K562 (cell line): ENCODE results near the gene CTRB2. TPM values are rescaled to one million over a fixed set of nuclear protein-coding genes. Genes with fewer than 3 reads are reported as not detected.

ENCODE experiments used
- ATAC-seq: fragments of 200-7000 bp; cut with Tn5 transposase; 3 replicates; pipeline ENCODE4 v1.9.1; 2020; ENCODE audit warnings: moderate library complexity
- BruUV-seq: library from RNA; stranded (reverse); fragments of 400-500 nt; replicated peaks from 2 replicates; lab custom pipeline; 2021; lab: Mats Ljungman, UMichigan
- CTCF ChIA-PET: fragments of 300-600 bp; formaldehyde crosslinking; extraction: SDS; loops from one replicate; lab custom pipeline; 2021; ENCODE audit warnings: low intra/inter-chr PET ratio; lab: Yijun Ruan, JAX
- POLR2A ChIA-PET: fragments of 300-600, 350-650 bp; sonication (Branson Sonifier 250); formaldehyde crosslinking; extraction: SDS; loops from one replicate; lab custom pipeline; 2021; ENCODE audit warnings: antibody characterized with exemption, inconsistent platforms; lab: Yijun Ruan, JAX
- DNase-seq, 4 experiments: peaks; one replicate each; pipeline versions ENCODE4 v3.0.0 to v3.0.0-alpha.2; 2011 to 2018; ENCODE audit warnings: low spot score in 3 of 4, mixed read lengths in 3 of 4; ENCODE audit errors: extremely low read depth in 1 of 4
- FAIRE-seq: peaks from 2 replicates; lab custom pipeline; 2011; peaks lifted over from hg19 to GRCh38; lab: Jason Lieb, UNC
- H2AFZ ChIP-seq: 2 replicates; pipeline ENCODE4 v1.6.0; 2011; ENCODE audit warnings: low read depth, low read length, control low read depth, inconsistent platforms
- H3K27ac ChIP-seq: fragments of 200-600 bp; 3 replicates; pipeline ENCODE4 v1.8.0; 2011; ENCODE audit warnings: low read depth, mild to moderate bottlenecking, control low read depth, inconsistent platforms, low read length, moderate library complexity, mixed read lengths; ENCODE audit errors: extremely low read depth
- H3K27me3 ChIP-seq, 2 experiments: fragments of 300-600 bp in 1 of 2; 2 replicates in 1 of 2; 3 replicates in 1 of 2; pipeline versions ENCODE4 v1.6.0 to v1.8.0; 2011; ENCODE audit warnings: inconsistent platforms in 2 of 2, low read length in 2 of 2, mild to moderate bottlenecking in 1 of 2, mixed read lengths in 1 of 2, moderate library complexity in 1 of 2; ENCODE audit not compliant: control insufficient read depth in 2 of 2, insufficient read depth in 2 of 2
- H3K36me3 ChIP-seq: fragments of 300-600 bp; 3 replicates; pipeline ENCODE4 v1.8.0; 2011; ENCODE audit warnings: mild to moderate bottlenecking, low read length, inconsistent platforms; ENCODE audit not compliant: control insufficient read depth, insufficient read depth
- H3K4me1 ChIP-seq, 2 experiments: fragments of 200-600 bp in 1 of 2; replicated peaks in 1 of 2; 2 replicates in 1 of 2; 3 replicates in 1 of 2; pipeline versions ENCODE4 v1.5.1 to v1.8.0; 2011; ENCODE audit warnings: inconsistent platforms in 2 of 2, low read length in 2 of 2, mild to moderate bottlenecking in 1 of 2, mixed read lengths in 1 of 2, moderate library complexity in 1 of 2; ENCODE audit not compliant: control insufficient read depth in 2 of 2, insufficient read depth in 2 of 2
- H3K4me2 ChIP-seq: 2 replicates; pipeline ENCODE4 v1.6.1; 2011; ENCODE audit warnings: low read length, control low read depth, inconsistent platforms, mixed read lengths; ENCODE audit not compliant: insufficient read depth
- H3K4me3 ChIP-seq: fragments of 200-600 bp; sonication (generic), shearing (Covaris generic); 2 replicates; pipeline ENCODE4 v1.5.1; 2016; ENCODE audit warnings: control low read depth, inconsistent platforms
- H3K79me2 ChIP-seq: fragments of 200-600 bp; 3 replicates; pipeline ENCODE4 v1.8.0; 2011; ENCODE audit warnings: low read length, inconsistent platforms; ENCODE audit not compliant: control insufficient read depth, insufficient read depth
- H3K9ac ChIP-seq, 2 experiments: 2 replicates each; pipeline versions ENCODE4 v1.6.0 to v1.6.1; 2011; ENCODE audit warnings: low read depth in 2 of 2, low read length in 2 of 2, control low read depth in 1 of 2, inconsistent platforms in 1 of 2, mild to moderate bottlenecking in 1 of 2, mixed read lengths in 1 of 2; ENCODE audit not compliant: insufficient read depth in 1 of 2
- H3K9me1 ChIP-seq: one replicate; pipeline ENCODE4 v1.6.0; 2011; ENCODE audit warnings: inconsistent platforms, mild to moderate bottlenecking, low read length, moderate library complexity; ENCODE audit not compliant: control insufficient read depth, insufficient read depth
- H3K9me3 ChIP-seq: replicated peaks from 2 replicates; pipeline ENCODE4 v1.5.1; 2011; ENCODE audit warnings: low read depth, low read length, inconsistent platforms; ENCODE audit not compliant: control insufficient read depth, insufficient read depth
- H4K20me1 ChIP-seq: replicated peaks from 2 replicates; pipeline ENCODE4 v1.6.1; 2011; ENCODE audit warnings: low read length, inconsistent platforms, mixed read lengths; ENCODE audit not compliant: control insufficient read depth, insufficient read depth
- HMG20B ChIP-seq: fragments of 250-450 bp; sonication (Bioruptor Pico); IDR thresholded peaks from 2 replicates; pipeline ENCODE4 v1.5.0; 2021; ENCODE audit warnings: mild to moderate bottlenecking
- NRF1 ChIP-seq, 2 experiments: fragments of 450-650 bp; IDR thresholded peaks in 1 of 2; conservative IDR thresholded peaks in 1 of 2; 2 replicates each; pipeline ENCODE4 v1.6.1; 2014; ENCODE audit warnings: mild to moderate bottlenecking in 2 of 2
- RAD21 ChIP-seq, 2 experiments: fragments of 250-450 bp in 1 of 2; fragments of 450-650 bp in 1 of 2; sonication (Bioruptor Pico) in 1 of 2; formaldehyde crosslinking in 1 of 2; IDR thresholded peaks in 1 of 2; conservative IDR thresholded peaks in 1 of 2; 2 replicates each; pipeline versions ENCODE4 v1.4.0 to v1.8.0; 2020 to 2022; ENCODE audit warnings: mild to moderate bottlenecking in 2 of 2, moderate library complexity in 1 of 2
- RBFOX2 ChIP-seq: fragments of 200-400 bp; formaldehyde crosslinking; IDR thresholded peaks from 2 replicates; pipeline ENCODE4 v1.6.1; 2017; ENCODE audit warnings: low read depth, mild to moderate bottlenecking, low read length, moderate library complexity
- RHOXF2B ChIP-seq: fragments of 250-450 bp; sonication (Bioruptor Pico); conservative IDR thresholded peaks from 2 replicates; pipeline ENCODE4 v1.5.1; 2021
- SMARCA5 ChIP-seq: fragments of 450-650 bp; IDR thresholded peaks from 2 replicates; pipeline ENCODE4 v1.6.1; 2016
- TEAD4 ChIP-seq, 2 experiments: sonication (generic) in 1 of 2; formaldehyde crosslinking in 1 of 2; IDR thresholded peaks; 2 replicates each; pipeline versions ENCODE4 v1.6.1 to v1.8.0; 2012 to 2022; ENCODE audit warnings: borderline replicate concordance in 1 of 2, inconsistent platforms in 1 of 2, low read length in 1 of 2, mild to moderate bottlenecking in 1 of 2, missing genetic modification reagents in 1 of 2
- TFE3 ChIP-seq: fragments of 450-650 bp; formaldehyde crosslinking; IDR thresholded peaks from 2 replicates; pipeline ENCODE4 v1.4.0; 2020; ENCODE audit warnings: mild to moderate bottlenecking, mixed read lengths
- XRCC5 ChIP-seq: fragments of 200-400 bp; formaldehyde crosslinking; IDR thresholded peaks from 2 replicates; pipeline ENCODE4 v1.6.1; 2017; ENCODE audit warnings: low read depth, mild to moderate bottlenecking, low read length
- ZBTB8A ChIP-seq: fragments of 450-650 bp; IDR thresholded peaks from 2 replicates; pipeline ENCODE4 v1.6.1; 2018; ENCODE audit warnings: mild to moderate bottlenecking, moderate library complexity; ENCODE audit not compliant: partially characterized antibody
- ZFX ChIP-seq: sonication (generic); formaldehyde crosslinking; IDR thresholded peaks from 2 replicates; pipeline ENCODE4 v1.8.0; 2022; ENCODE audit warnings: mild to moderate bottlenecking, missing genetic modification reagents, moderate library complexity
- ZNF592 ChIP-seq: fragments of 450-650 bp; IDR thresholded peaks from 2 replicates; pipeline ENCODE4 v1.6.1; 2017; ENCODE audit warnings: antibody characterized with exemption, mild to moderate bottlenecking
- ZNF75A ChIP-seq: fragments of 450-650 bp; formaldehyde crosslinking; IDR thresholded peaks from 2 replicates; pipeline ENCODE4 v1.4.0; 2020; ENCODE audit warnings: mild to moderate bottlenecking
- WGBS: fragments of 100-300 bp; shearing (Covaris generic); methylation state at CpG from one replicate; pipeline ENCODE4 v1.1.6; 2016; ENCODE audit warnings: low coverage, mixed read lengths; ENCODE audit not compliant: insufficient coverage; ENCODE audit errors: missing lambda C conversion rate; 5-methylcytosine and 5-hydroxymethylcytosine counted together
- in situ Hi-C: fragments of 300-500 bp; cut with MboI; formaldehyde crosslinking; loops from 4 replicates; pipeline ENCODE4 v1.15.0; 2018; ENCODE audit warnings: inconsistent platforms, mixed read lengths
- intact Hi-C: fragments of 100-400 bp; cut with micrococcal nuclease; formaldehyde crosslinking; loops from 2 replicates; pipeline ENCODE4 v1.14.2; 2022
- polyA plus RNA-seq, 8 experiments: library from polyadenylated mRNA; depleted of rRNA in 4 of 8; stranded (reverse) in 5 of 8; unstranded in 3 of 8; fragments of >200 nt; fragmentation: Nextera tagmentation in 2 of 8; fragmentation: Illumina TruSeq in 1 of 8; extraction: Ambion mirVana in 2 of 8; extraction: Trizol in 1 of 8; gene quantifications; 2 replicates each; pipeline versions ENCODE4 v1.2.1 to v1.2.3, GENCODE V29; 2011 to 2014; ENCODE audit warnings: inconsistent platforms in 1 of 8, missing spikeins in 1 of 8
- total RNA-seq, 7 experiments: library from RNA; depleted of rRNA in 6 of 7; stranded (reverse); fragments of >200 nt in 6 of 7; fragmentation: Illumina TruSeq in 2 of 7; extraction: Trizol in 2 of 7; gene quantifications; 2 replicates each; pipeline versions ENCODE4 v1.2.1 to v1.2.3, GENCODE V29; 2011 to 2021; ENCODE audit warnings: low replicate concordance in 1 of 7

The CTRB2 gene
- total and polyA plus RNA-seq, 9 of the 15 experiments (the other 6 are each of a cell fraction or from before 2014, with no cell fraction given), result 5.1 TPM; not detected in 8

GRCh38 chr16:75237398-75238131 is 30.6 kb upstream of the CTRB2 start (continued):
- TF ChIP-seq HMG20B (CRISPR knock-in tag), result no peak
- no peak for TF ChIP-seq RAD21 (CRISPR knock-in tag; conservative IDR thresholded peaks at IDR 0.05 in 1 of 2, IDR thresholded peaks at IDR 0.05 in 1 of 2)

- intact Hi-C loops (no loop called here), in situ Hi-C loops (no loop called here)
- peaks cover 9% of the 10 kb centered on the region for H3K9me1 ChIP-seq
- H3K79me2 ChIP-seq, result no peaks in the 10 kb centered on the region
- peaks cover 0 to 66% of the 10 kb centered on the region in 2 experiments; a peak in 3 of 5 replicates for H3K4me1 ChIP-seq
- no peak overlapping the region for H3K4me2 ChIP-seq
- CTCF ChIA-PET, result interaction anchor here (0.5 kb wide), 1 partner anchor 250 kb away, joined by 3 read pairs; no protein-coding TSS in a partner anchor
- WGBS, result 89% methylated on average over 16 of the region's 28 CpGs
- H2AFZ ChIP-seq, result no peak overlapping the region
- peak overlapping the region in 1 of 2 experiments; percentile 17; a peak in 1 of 4 replicates for H3K9ac ChIP-seq
- peaks cover 49% of the 10 kb centered on the region; the same call in 2 of the 3 replicates for H3K36me3 ChIP-seq
- no peak overlapping the region for H3K27ac ChIP-seq
- no peak for DNase-seq
- H3K27me3 ChIP-seq, result no peaks in the 10 kb centered on the region
- 0 out of 2 replicates have a peak, but pooled peaks cover 4% of the 10 kb centered on the region for H4K20me1 ChIP-seq
- H3K4me3 ChIP-seq, result no peak overlapping the region
- POLR2A ChIA-PET, result interaction anchor here (0.6 to 0.8 kb wide), 3 partner anchors 12 to 1864 kb away, joined by 3 to 4 read pairs (median 3); no protein-coding TSS in a partner anchor
- H3K9me3 ChIP-seq, result no peaks in the 10 kb centered on the region
- FAIRE-seq, result no peak
- ATAC-seq, result no peak
- no TSS peak for BruUV-seq
- TF ChIP-seq TFE3 (CRISPR knock-in tag), result no peak
- no peak for TF ChIP-seq TEAD4 (IDR thresholded peaks at IDR 0.05; ENCODE audit: low read length)
- no peak for TF ChIP-seq TEAD4 (CRISPR knock-in tag; IDR thresholded peaks at IDR 0.05; ENCODE audit: borderline replicate concordance)
- no peak for TF ChIP-seq NRF1 (conservative IDR thresholded peaks at IDR 0.05 in 1 of 2, IDR thresholded peaks at IDR 0.05 in 1 of 2)
- no peak for TF ChIP-seq RBFOX2
- TF ChIP-seq RHOXF2B, result no peak
- no peak for TF ChIP-seq XRCC5
- no peak for TF ChIP-seq ZNF592
- no peak for TF ChIP-seq ZNF75A (CRISPR knock-in tag)
- TF ChIP-seq ZFX (CRISPR knock-in tag), result no peak
- no peak for TF ChIP-seq SMARCA5
- TF ChIP-seq ZBTB8A, result no peak
These were observed 29.9 kb upstream of the CTRB2 start for GRCh38 chr16:75236736-75237397.
